HG03064 (cell line): Measurements from ENCODE around the gene TEAD2.

ENCODE experiments used
- ATAC-seq: cut with Tn5 transposase; IDR thresholded peaks from one replicate; pipeline ENCODE4 v1.9.1; 2021; ENCODE audit warnings: low read depth; ENCODE audit not compliant: unreplicated experiment

TEAD2 gene

DNA sequence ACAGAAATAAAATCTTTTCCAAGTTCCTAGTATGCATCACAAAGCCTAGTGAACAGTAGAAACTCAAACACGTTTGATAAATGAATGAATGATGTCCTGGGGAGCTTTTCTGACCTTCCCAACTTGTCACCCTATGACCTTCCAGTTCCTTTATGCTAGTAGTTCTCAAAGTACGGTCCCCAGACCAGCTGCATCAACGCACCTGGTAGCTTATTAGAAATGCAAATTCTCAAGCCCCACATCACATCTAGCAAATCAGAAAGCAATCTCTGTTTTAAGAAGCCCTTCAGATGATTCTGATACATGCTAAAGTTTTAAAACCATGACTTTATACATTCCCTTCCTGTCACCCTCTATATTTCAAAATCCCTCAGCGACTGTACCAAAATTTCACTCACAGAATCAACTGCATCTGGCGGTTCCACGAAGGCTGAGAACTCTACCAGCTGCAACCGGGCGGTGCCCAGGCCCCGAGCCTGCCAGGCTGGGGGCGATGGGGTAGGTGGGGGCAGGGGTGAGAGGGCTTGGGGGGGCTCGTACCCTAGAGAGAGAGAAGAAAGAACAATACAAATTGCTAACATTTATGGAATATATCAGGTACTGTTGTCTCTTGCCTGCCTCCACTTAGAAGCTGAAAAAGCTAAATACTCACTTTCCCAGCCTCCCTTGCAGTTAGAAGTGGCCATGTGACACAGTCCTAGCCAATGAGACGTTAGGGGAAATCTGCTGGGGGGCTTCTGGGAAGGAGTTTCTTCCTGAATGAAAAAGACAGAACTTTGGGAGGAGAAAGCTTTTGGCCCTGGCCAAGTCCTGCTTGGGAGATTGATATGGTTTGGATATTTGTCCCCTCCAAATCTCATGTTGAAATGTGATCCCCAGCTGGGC, 13.7 kb downstream of the TEAD2 start:
- no peak for ATAC-seq

DNA sequence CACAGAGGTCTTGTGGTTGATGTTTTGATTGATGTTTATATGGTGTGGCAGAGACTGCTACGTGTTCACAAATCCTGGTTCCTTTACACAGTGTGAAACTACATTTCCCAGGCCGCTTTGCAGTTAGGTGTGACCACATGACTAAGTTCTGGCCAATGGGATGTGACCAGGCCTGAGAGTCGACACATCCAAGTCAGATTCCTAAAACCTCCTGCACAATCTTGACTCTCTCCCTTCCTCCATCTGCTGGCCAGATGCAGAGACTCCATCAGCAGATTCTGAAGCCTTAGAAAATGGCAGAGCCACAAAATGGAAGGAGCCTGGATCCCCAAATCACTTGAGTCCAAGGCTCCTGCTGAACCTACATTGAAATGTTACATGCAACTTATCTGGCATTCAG, 14.4 kb downstream of the TEAD2 start:
- ATAC-seq, result no peak

DNA sequence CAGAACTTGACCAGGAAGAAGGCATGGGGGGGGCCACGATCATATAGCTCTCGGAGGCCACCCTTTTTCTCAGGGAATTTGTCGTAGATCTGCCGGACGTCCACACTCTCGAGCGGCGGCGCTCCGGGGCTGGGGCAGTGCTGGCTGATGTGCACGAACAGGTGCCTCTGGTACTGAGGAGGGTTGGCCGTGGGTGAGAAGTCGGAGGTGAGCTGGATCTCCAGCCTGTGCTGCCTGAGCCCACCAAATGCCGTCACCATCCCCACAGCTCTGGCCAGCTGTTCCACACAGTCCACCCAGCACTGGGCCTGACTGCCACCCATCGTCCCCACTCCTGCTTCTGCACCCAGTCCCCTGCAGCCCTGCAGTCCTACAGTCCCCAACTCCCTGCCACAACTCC, 15.0 kb downstream of the TEAD2 start:
- ATAC-seq, result no peak

DNA sequence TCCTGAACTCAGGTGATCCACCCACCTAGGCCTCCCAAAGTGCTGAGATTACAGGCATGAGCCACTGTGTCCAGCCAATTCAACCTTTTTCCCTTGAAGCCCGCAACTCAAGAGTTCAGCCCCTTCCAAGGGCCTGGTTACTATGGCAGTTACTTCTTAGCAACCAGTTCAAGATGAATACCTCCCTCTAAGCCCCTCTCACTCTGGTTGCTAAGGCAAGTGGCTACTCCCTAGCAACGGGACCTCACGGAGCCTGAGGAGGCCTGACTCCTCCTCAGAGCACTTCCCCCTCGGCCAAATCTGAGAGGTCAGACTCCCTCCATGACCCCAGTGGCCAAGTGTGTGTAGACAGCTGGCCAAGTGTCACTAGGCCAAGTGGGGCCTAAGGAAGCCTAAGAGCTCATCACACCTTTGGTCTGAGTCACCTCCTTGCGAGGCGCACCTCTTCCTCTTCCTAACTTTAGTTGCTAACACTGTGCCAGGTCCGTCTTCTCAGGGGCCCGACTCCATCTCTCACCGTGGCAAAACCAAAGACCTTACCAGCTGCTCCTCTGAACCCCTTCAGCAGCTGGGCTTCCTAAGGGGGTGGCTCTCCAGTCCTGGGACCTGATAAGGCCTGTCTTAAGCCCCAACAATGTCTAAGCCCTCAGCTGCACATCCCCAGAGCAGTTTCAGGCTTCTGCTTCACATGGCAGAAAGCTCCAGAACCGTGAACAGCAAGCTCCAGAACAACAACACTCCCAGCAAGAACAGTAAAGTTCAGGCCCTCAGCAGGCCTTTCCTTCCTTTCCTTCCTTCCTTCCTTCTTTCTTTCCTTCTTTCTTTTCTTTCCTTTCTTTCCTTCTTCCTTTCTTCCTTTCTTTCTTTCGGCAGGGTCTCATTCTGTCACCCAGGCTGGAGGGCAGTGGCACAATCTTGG, 17.5 kb downstream of the TEAD2 start:
- no peak for ATAC-seq

GRCh38 chr19:49343123-49343522, 19.1 kb downstream of the TEAD2 start:
- ATAC-seq, result no peak

DNA sequence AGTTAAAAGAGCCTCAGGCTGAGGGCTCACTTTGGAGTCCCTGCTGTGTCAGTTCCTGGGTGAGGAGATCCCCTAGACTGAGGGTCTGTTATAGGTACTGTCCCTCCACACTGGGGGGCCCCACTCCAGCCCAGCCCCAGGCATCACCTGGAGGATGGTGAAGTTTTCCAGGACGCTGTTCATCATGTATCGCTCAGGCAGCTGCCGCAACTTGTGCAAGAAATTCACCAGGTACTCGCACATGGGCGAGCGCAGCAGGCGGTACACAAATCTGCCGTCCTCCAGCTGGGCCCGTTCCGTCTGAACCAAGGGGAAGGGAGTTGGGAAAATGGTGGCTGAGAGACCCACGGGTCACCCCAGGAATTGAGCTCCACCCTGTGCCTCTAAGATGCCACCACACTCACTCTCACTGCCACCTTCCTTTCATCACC, 19.9 kb downstream of the TEAD2 start:
- no peak for ATAC-seq

DNA sequence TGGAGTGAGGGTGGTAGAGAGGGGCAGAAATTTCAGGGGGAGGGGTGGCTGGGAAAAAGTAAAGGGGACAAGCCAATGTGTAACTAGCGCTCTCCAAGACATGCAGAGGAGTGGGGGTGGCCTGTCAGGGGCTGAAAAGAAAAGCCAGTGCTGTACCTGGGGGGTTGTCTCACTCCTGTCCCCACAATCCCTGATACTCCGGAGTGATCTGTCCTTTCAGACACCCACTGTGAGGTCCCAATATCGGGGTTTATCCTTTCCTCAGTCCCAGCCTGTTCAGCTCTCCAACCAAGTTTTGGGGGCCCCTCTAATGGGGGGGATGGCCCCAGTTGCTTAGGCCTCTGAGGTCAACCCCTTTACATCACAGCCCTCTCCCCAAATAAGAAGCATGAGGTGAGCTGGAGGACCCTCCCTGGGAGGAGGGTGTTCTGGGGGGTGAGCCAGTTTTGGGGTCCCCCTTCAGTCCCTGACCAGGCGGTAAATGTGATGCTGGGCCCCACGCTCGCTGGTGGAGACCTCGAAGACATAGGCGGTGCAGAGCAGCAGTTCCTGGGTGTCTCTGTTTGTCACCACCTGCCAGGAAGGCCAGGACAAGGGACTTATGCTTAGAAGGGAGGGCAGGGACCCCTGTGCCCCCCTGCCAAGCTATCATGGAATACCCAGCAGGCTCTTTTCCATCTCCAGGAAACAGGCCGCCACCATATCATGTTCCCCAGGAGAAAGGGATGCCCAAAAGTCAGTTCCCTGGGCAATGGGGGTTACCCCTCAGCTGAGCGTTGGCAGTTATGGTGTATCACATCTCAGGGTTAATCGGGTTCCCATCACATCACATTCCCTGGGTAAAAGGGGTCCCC, 21.1 kb downstream of the TEAD2 start:
- ATAC-seq, result no peak

- peak; percentile 40 for ATAC-seq
These were observed 21.9 kb downstream of the TEAD2 start for GRCh38 chr19:49340069-49340864.

DNA sequence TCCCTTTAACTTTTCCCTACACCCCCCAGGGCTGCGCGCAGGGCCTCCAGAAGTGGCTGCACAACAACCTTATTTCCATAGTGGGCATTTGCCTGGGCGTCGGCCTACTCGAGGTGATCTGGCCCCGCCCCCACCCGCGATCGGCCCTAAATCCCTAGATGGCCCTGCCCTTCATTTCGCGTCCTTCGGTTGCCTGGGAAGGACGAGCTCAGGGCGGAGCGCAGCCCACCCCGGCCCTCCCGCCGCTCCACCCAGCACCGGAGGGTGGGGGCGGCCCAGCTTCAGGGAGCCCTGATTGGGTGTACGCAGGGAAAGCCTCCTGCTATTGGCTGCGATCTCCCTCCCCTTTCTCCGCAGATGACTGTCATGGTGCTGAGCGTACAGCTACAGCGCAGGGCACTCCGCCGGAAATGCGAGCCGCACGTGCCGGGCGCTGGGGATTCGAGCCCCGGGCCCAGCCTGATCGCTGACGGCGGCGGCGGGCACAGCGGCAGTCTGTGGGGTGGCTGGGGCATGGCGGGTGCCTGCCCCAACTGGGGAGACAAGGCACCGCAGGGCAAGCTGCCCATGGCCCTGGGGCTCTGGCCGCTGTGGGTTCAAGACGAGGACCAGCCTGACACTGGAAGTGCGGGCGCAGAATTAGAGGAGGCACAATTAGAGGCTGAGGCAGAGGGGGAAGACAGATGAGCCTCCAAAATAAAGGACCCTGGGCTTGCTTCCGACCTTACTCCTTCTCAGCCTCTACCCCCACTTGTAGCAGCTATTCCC, 22.7 kb downstream of the TEAD2 start:
- ATAC-seq, result no peak

DNA sequence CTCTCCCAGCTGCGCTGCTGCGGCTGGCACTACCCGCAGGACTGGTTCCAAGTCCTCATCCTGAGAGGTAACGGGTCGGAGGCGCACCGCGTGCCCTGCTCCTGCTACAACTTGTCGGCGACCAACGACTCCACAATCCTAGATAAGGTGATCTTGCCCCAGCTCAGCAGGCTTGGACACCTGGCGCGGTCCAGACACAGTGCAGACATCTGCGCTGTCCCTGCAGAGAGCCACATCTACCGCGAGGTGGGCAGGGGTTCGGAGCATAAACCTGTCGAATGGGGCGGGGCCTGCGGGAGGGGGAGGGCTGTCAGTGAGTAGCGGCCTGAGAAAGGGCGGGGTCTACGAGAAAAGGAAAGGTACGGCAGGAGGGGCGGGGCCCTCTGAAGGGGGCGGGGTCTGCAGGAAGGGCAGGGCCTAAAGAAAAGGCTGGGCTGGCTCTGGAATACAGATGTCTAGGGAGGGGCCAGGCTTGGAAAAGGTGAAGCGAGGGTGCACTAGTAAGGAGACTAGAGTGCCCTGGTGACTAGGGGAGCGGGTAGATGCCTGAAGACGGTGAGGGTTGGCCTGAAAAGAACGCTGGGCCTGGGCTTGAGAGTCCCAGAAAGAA, 23.4 kb downstream of the TEAD2 start:
- ATAC-seq, result no peak

- no peak for ATAC-seq
These were observed 24.1 kb downstream of the TEAD2 start for GRCh38 chr19:49338023-49338677.

DNA sequence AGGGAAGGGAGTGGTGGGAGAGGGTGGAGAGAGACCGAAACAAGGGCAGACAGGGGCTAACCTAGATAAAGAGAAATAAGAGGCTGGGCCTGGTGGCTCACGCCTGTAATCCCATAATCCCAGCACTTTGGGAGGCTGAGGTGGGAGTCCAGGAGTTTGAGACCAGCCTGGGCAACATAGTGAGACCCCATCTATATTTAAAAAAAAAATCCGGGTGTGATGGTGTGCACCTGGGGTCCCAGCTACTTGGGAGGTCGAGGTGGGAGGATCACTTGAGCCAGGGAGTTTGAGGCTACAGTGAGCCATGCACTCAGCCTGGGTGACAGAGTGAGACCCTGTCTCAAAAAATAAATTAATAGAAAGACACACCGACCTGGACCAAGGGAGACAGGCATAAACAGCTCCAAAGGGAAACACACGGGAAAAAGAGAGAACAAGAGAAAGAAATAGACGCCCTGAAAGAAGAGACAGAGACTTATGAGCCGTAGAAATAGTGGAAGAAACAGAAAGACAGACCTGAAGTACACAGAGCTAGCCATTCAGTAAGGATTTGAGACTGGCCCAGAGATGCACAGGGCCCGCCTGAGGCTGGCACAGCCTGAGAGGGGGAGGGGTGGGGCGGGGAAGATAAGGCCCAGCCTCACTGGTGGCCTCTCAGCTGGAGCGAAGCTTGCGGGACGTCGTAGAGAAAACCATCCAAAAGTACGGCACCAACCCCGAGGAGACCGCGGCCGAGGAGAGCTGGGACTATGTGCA, 24.8 kb downstream of the TEAD2 start:
- ATAC-seq, result no peak

GRCh38 chr19:49336482-49337266, 25.5 kb downstream of the TEAD2 start:
- ATAC-seq, result no peak

DNA sequence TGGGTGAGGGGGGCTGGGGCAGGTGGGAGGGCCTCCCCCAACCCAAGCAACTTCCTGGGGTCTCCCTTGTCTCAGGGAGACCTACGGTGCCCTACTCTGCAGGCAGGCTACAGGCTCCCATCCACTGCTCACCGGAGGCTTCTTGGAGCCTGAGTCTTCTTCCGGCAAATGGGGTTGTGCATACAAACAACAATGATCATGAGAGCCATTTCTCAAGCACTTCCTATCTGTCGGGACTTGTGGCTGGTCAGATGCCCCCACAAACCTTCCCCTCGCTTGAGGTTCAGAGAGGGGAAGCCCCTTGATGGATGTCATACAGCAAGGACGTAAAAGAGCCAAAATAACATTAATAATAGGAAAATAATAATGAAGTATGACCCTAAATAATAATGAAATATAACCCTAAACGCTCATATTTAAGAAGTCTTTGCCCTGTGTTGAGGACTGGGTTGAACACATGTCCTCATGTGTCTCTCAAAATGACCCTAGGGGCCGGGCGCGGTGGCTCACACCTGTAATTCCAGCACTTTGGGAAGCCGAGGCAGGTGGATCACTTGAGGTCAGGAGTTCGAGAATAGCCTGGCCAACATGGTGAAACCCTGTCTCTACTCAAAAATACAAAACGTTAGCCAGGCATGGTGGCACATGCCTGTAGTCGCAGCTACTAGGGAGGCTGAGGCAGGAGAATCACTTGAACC, 26.3 kb downstream of the TEAD2 start:
- no peak for ATAC-seq

DNA sequence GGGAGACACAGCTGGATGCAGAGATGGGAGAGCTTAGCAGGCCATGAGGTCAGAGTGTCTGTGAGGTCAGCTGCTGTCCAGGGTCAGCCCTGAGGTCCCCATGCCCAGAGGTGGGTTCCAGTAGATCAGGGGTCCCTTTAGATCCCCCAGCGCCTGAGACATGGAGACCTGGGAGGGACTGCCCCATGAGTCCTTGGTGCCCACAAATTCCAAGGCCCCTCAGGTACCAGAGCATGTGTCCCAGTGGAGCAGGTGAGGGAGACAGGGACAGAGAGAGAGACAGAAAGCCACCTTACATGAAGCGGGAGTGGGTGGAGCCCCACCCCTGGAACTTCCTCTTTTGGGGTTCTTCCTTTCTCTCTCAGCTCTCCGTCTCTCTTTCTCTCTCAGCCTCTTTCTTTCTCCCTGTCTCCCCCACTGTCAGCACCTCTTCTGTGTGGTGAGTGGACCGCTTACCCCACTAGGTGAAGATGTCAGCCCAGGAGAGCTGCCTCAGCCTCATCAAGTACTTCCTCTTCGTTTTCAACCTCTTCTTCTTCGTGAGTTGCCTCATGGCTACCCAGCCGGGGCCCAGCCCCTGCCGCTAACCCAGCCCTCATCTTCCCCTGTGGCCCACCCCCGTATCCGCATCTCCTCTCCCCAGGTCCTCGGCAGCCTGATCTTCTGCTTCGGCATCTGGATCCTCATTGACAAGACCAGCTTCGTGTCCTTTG, 27.0 kb downstream of the TEAD2 start, which contains the start of gene CD37:
Gene CD37, plus strand, starts transcription at position 336 of the 713 bp plus-strand sequence. Its CDS starts 135 bp downstream, at position 471.
- ATAC-seq, result no peak
